ENCODE measurements around the gene TMEM209. TPM values are rescaled to one million over a fixed set of nuclear protein-coding genes. Genes with fewer than 3 reads are reported as not detected.

TMEM209 gene
- total RNA-seq, 3 donors from 2014 or later (not counting 1 experiment from before 2014, with no cell fraction given) = 26.3 to 31.0 (median 30.4) TPM

- H3K36me3 ChIP-seq (ENCODE audit: control insufficient read depth, insufficient read depth, low read length) = peaks cover 2% of the 10 kb centered on the region
- DNase-seq (no peak), ATAC-seq (no peak)
- H3K4me1 ChIP-seq (ENCODE audit: control insufficient read depth, insufficient read depth, low read length) = peaks cover 28% of the 10 kb centered on the region
- Mint-ChIP-seq H3K27me3 (ENCODE audit: low read depth in 2 of 2) (peaks cover 0 to 3% of the 10 kb centered on the region in 2 donors), H3K27ac (no peak overlapping the region), H3K4me1 (peaks cover 8 to 27% of the 10 kb centered on the region in 2 donors), H3K4me3 (no peak overlapping the region), H3K36me3 (no peaks in the 10 kb centered on the region), H3K9me3 (no peaks in the 10 kb centered on the region)
- H3K4me3 ChIP-seq (ENCODE audit: low read length) = no peak overlapping the region
- WGBS (ENCODE audit: insufficient coverage) = 84% methylated on average over 13 of the region's 14 CpGs
- intact Hi-C loops (cut with micrococcal nuclease) = loop anchor here (5.0 kb wide), 1 partner anchor 72 kb away; the partner anchor contains the start of gene KLHDC10
- H3K27ac ChIP-seq (ENCODE audit: low read length) = no peak overlapping the region
- no peaks in the 10 kb centered on the region for H3K9me3 ChIP-seq (ENCODE audit: control insufficient read depth, insufficient read depth, low read length)
- peaks cover 4% of the 10 kb centered on the region for H3K27me3 ChIP-seq (ENCODE audit: control insufficient read depth, insufficient read depth, low read length)
- TF ChIP-seq CTCF (IDR thresholded peaks at IDR 0.05) = no peak
These were observed 60.7 kb downstream of the TMEM209 start for GRCh38 chr7:130144312-130145171.

DNA sequence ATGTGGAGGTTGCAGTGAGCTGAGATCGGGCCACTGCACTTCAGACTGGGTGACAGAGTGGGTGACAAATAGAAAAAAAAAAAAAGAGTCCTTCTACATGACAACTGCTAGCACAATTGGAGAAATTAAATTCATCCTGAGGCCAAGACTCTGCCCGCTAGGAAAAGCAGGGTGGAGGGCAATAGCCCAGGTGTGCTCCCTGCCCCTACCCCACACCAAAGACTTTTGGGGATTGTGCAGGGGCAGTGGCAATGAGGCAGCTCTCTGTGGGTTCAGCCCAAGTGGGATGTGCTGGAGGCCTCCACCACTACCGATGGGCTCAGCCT, 61.3 kb downstream of the TMEM209 start:
- H3K4me1 ChIP-seq (ENCODE audit: control insufficient read depth, insufficient read depth, low read length) = peaks cover 24% of the 10 kb centered on the region
- H3K27me3 Mint-ChIP-seq (ENCODE audit: low read depth in 2 of 2) = peaks cover 0 to under 1% of the 10 kb centered on the region in 2 donors
- 94% methylated on average over 2 of the region's 3 CpGs for WGBS (ENCODE audit: insufficient coverage)

DNA sequence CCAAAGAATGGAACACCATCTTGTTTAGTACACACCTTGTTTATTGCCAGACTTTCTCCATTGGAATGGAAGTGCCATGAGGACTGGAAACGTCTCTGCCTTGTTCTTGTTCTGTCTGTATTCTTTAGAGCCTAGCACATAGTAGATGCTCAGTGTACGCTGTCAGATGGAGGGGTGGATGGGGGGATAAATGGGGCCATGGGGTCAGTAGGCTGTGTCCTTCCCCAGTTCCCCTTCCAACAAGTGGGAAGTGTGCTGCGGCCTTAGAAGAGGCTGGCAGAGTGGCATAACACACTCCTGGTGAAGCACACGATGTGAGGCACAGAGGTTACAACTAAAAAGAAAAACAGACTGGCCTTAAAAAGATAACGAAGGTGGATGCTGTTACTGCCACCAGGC, 61.9 kb downstream of the TMEM209 start:
- no peak for ATAC-seq
- DNase-seq = no peak
- WGBS (ENCODE audit: insufficient coverage) = 92% methylated on average over 5 of the region's 5 CpGs
- H3K4me3 ChIP-seq (ENCODE audit: low read length) = no peak overlapping the region
- Mint-ChIP-seq H3K4me3 (no peak overlapping the region), H3K27me3 (ENCODE audit: low read depth in 2 of 2) (no peaks in the 10 kb centered on the region), H3K9me3 (no peaks in the 10 kb centered on the region), H3K4me1 (peaks cover 8 to 29% of the 10 kb centered on the region in 2 donors), H3K36me3 (no peaks in the 10 kb centered on the region), H3K27ac (no peak overlapping the region)
- intact Hi-C loops (cut with micrococcal nuclease) = loop anchor here (5.0 kb wide), 1 partner anchor 71 kb away; the partner anchor contains the start of gene KLHDC10
- H3K36me3 ChIP-seq (ENCODE audit: control insufficient read depth, insufficient read depth, low read length) = peaks cover 4% of the 10 kb centered on the region
- no peaks in the 10 kb centered on the region for H3K9me3 ChIP-seq (ENCODE audit: control insufficient read depth, insufficient read depth, low read length)
- no peak overlapping the region for H3K27ac ChIP-seq (ENCODE audit: low read length)
- H3K27me3 ChIP-seq (ENCODE audit: control insufficient read depth, insufficient read depth, low read length) = no peaks in the 10 kb centered on the region
- peaks cover 24% of the 10 kb centered on the region for H3K4me1 ChIP-seq (ENCODE audit: control insufficient read depth, insufficient read depth, low read length)
- TF ChIP-seq CTCF (IDR thresholded peaks at IDR 0.05) = no peak

More for the DNA sequence above, 61.3 kb downstream of the TMEM209 start:
- no peak for ATAC-seq
- intact Hi-C loops (cut with micrococcal nuclease) = loop anchor here (5.0 kb wide), 1 partner anchor 72 kb away; the partner anchor contains the start of gene KLHDC10
- Mint-ChIP-seq H3K36me3 (no peaks in the 10 kb centered on the region), H3K9me3 (no peaks in the 10 kb centered on the region), H3K27ac (no peak overlapping the region), H3K4me3 (no peak overlapping the region), H3K4me1 (peaks cover 8 to 29% of the 10 kb centered on the region in 2 donors)
- Histone ChIP-seq H3K9me3 (ENCODE audit: control insufficient read depth, insufficient read depth, low read length) (no peaks in the 10 kb centered on the region), H3K27me3 (ENCODE audit: control insufficient read depth, insufficient read depth, low read length) (no peaks in the 10 kb centered on the region), H3K27ac (ENCODE audit: low read length) (no peak overlapping the region), H3K4me3 (ENCODE audit: low read length) (no peak overlapping the region), H3K36me3 (ENCODE audit: control insufficient read depth, insufficient read depth, low read length) (peaks cover 4% of the 10 kb centered on the region)
- no peak for TF ChIP-seq CTCF (IDR thresholded peaks at IDR 0.05)
- no peak for DNase-seq

All from natural killer cell (primary cell).